K562 (cell line): ENCODE data around the gene PLAAT4. TPM values are rescaled to one million over a fixed set of nuclear protein-coding genes. Genes with fewer than 3 reads are reported as not detected.

Experiments
- ARID3B ChIP-seq: fragments of 250-450 bp; sonication (Bioruptor Pico); IDR thresholded peaks from 2 replicates; pipeline ENCODE4 v1.4.0; 2020; ENCODE audit warnings: borderline replicate concordance
- BCLAF1 ChIP-seq, 2 experiments: fragments of 450-650 bp in 1 of 2; IDR thresholded peaks; 2 replicates each; pipeline ENCODE4 v1.6.1; 2011 to 2017; ENCODE audit warnings: low read depth in 2 of 2, antibody characterized with exemption in 1 of 2, borderline replicate concordance in 1 of 2, low read length in 1 of 2, mild to moderate bottlenecking in 1 of 2, mixed read lengths in 1 of 2; ENCODE audit not compliant: control insufficient read depth in 1 of 2
- BRD9 ChIP-seq: fragments of 450-650 bp; IDR thresholded peaks from 2 replicates; pipeline ENCODE4 v1.6.1; 2018; ENCODE audit warnings: low read depth; ENCODE audit not compliant: partially characterized antibody
- CHAMP1 ChIP-seq: fragments of 450-650 bp; IDR thresholded peaks from 2 replicates; pipeline ENCODE4 v1.6.1; 2016; ENCODE audit warnings: mild to moderate bottlenecking
- DPF2 ChIP-seq: fragments of 450-650 bp; IDR thresholded peaks from 2 replicates; pipeline ENCODE4 v1.6.1; 2016
- GABPA ChIP-seq: fragments of 200-800 bp; sonication (Bioruptor generic); conservative IDR thresholded peaks from 2 replicates; pipeline ENCODE4 v1.6.1; 2016; ENCODE audit warnings: low read depth, missing genetic modification characterization, missing compliant biosample characterization
- HINFP ChIP-seq: fragments of 450-650 bp; conservative IDR thresholded peaks from 2 replicates; pipeline ENCODE4 v1.6.1; 2016; ENCODE audit warnings: missing genetic modification characterization, low read depth, mild to moderate bottlenecking, control low read depth, missing compliant biosample characterization
- RFX1 ChIP-seq: fragments of 450-650 bp; IDR thresholded peaks from 2 replicates; pipeline ENCODE4 v1.6.1; 2016; ENCODE audit warnings: mild to moderate bottlenecking, moderate library complexity
- SAP30 ChIP-seq: fragments of 200-600 bp; sonication (generic); IDR thresholded peaks from 2 replicates; pipeline ENCODE4 v1.6.1; 2012; ENCODE audit warnings: borderline replicate concordance, low read depth, mild to moderate bottlenecking, moderate library complexity, low read length, control low read depth, inconsistent platforms; ENCODE audit not compliant: insufficient read depth, poor library complexity, severe bottlenecking
- ZBTB5 ChIP-seq: fragments of 450-650 bp; IDR thresholded peaks from 2 replicates; pipeline ENCODE4 v1.6.1; 2017; ENCODE audit warnings: antibody characterized with exemption
- ZNF134 ChIP-seq: fragments of 250-450 bp; sonication (Bioruptor Pico); conservative IDR thresholded peaks from 2 replicates; pipeline ENCODE4 v1.4.0; 2020
- ZNF586 ChIP-seq: fragments of 450-650 bp; formaldehyde crosslinking; conservative IDR thresholded peaks from 2 replicates; pipeline ENCODE4 v1.4.0; 2020; ENCODE audit warnings: mild to moderate bottlenecking, moderate library complexity
- ZNF717 ChIP-seq: fragments of 250-450 bp; sonication (Bioruptor Pico); IDR thresholded peaks from 2 replicates; pipeline ENCODE4 v1.5.0; 2021
- ZNF77 ChIP-seq: fragments of 250-450 bp; sonication (Bioruptor Pico); IDR thresholded peaks from 2 replicates; pipeline ENCODE4 v1.5.0; 2020
- polyA plus RNA-seq, 8 experiments: library from polyadenylated mRNA; depleted of rRNA in 4 of 8; stranded (reverse) in 5 of 8; unstranded in 3 of 8; fragments of >200 nt; fragmentation: Nextera tagmentation in 2 of 8; fragmentation: Illumina TruSeq in 1 of 8; extraction: Ambion mirVana in 2 of 8; extraction: Trizol in 1 of 8; gene quantifications; 2 replicates each; pipeline versions ENCODE4 v1.2.1 to v1.2.3, GENCODE V29; 2011 to 2014; ENCODE audit warnings: inconsistent platforms in 1 of 8, missing spikeins in 1 of 8
- total RNA-seq, 7 experiments: library from RNA; depleted of rRNA in 6 of 7; stranded (reverse); fragments of >200 nt in 6 of 7; fragmentation: Illumina TruSeq in 2 of 7; extraction: Trizol in 2 of 7; gene quantifications; 2 replicates each; pipeline versions ENCODE4 v1.2.1 to v1.2.3, GENCODE V29; 2011 to 2021; ENCODE audit warnings: low replicate concordance in 1 of 7

The PLAAT4 gene
- total and polyA plus RNA-seq, 9 of the 15 experiments (the other 6 are each of a cell fraction or from before 2014, with no cell fraction given), result 0.54 to 3.0 (median 1.3) TPM; not detected in 1

- no peak for TF ChIP-seq ARID3B (CRISPR knock-in tag)
- no peak for TF ChIP-seq ZNF77 (CRISPR knock-in tag)
- no peak for TF ChIP-seq BCLAF1 (IDR thresholded peaks at IDR 0.05; ENCODE audit: borderline replicate concordance in 1 of 2, control insufficient read depth in 1 of 2, low read depth in 2 of 2, low read length in 1 of 2)
- no peak for TF ChIP-seq SAP30
- TF ChIP-seq HINFP (tag), result no peak
- no peak for TF ChIP-seq ZNF134 (CRISPR knock-in tag)
- TF ChIP-seq BRD9, result no peak
- peak; percentile 56; the same call in 1 of the 2 replicates for TF ChIP-seq DPF2
- peak; percentile 22; the same call in 1 of the 2 replicates for TF ChIP-seq RFX1
- peak; percentile 94 for TF ChIP-seq GABPA (tag)
- no peak for TF ChIP-seq ZBTB5
- TF ChIP-seq ZNF717 (CRISPR knock-in tag), result no peak
- TF ChIP-seq ZNF586 (CRISPR knock-in tag), result no peak
- no peak for TF ChIP-seq CHAMP1
Observed at GRCh38 chr11:63573881-63574855, 37.6 kb downstream of the PLAAT4 start (continued).
